ENCODE measurements around the gene PDE9A. TPM values are rescaled to one million over a fixed set of nuclear protein-coding genes. Genes with fewer than 3 reads are reported as not detected.
"Not testable (repeated sequence)": the region's sequence is repeated elsewhere in the genome, so short reads cannot be mapped to it uniquely, and the experiment has no call there.

The PDE9A gene
- polyA plus RNA-seq, 1 donor: 19.8 TPM

DNA sequence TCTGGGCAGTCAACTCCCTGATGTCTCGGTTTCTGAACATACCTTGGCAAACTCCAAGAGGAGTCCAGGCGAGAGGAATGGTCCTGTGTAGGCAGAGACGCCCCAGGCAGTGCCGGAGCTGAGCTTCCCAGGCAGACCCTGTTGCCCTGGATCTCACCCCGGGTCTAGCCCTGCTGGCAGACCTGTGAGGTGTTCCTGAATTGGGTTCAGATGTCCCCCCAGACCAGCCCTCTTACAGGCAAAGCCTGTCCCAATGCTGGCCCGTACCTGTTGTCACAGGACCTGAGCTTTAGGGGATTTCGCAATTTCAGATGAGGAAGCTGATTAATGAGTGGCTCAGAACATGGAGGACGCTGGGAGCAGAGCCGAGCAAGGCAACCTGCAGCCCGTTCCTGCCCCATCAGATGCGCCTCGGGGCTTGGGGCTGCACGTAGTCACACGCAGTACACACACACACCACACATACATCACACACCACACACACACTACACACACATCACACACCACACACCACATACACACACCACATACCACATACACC is 38.5 kb upstream of the PDE9A start:
- H3K36me3 ChIP-seq (ENCODE audit: control insufficient read depth, insufficient read depth, low read length): no peaks in the 10 kb centered on the region
- H3K9me3 ChIP-seq (ENCODE audit: control insufficient read depth, low read depth, low read length): peaks cover 10% of the 10 kb centered on the region
- H3K27me3 ChIP-seq (ENCODE audit: control insufficient read depth, insufficient read depth, low read length): peaks cover 11% of the 10 kb centered on the region
- H3K4me1 ChIP-seq (ENCODE audit: control insufficient read depth, insufficient read depth, low read length): peaks cover 5% of the 10 kb centered on the region
- DNase-seq: peak; percentile 61 to 76
- no CpG with 5 or more reads among the region's 14 CpGs for WGBS (ENCODE audit: insufficient coverage, low lambda C conversion rate)
- H3K27ac ChIP-seq (ENCODE audit: low read length): peak overlapping the region; percentile 13
- H3K4me3 ChIP-seq (ENCODE audit: low read length): peak overlapping the region; percentile 30

DNA sequence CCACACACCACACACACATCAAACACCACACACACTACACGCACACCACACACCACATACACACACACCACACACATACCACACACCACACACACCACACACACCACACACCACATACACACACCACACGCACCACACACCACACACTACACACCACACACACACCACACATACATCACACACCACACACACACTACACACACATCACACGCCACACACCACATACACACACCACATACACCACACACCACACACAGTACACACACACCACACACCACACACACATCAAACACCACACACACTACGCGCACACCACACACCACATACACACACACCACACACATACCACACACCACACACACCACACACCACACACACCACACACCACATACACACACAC is 38.0 kb upstream of the PDE9A start:
- not testable (repeated sequence) for H3K27ac ChIP-seq (ENCODE audit: low read length)

DNA sequence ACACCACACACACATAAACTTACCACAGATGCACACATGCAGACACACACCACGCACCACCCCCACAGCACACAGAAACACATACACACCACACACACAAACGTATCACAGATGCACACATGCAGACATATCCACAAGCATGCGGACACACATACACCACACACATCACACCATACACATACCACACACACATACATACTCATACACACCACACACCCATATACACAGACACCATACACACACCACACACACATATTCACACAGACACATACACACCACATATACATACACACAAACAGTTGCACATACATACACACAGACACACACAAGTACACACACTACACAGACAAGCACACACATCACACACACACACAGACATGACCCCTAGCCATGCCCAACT is 37.5 kb upstream of the PDE9A start:
- H3K27ac ChIP-seq (ENCODE audit: low read length): no peak overlapping the region
- peaks cover 9% of the 10 kb centered on the region for H3K9me3 ChIP-seq (ENCODE audit: control insufficient read depth, low read depth, low read length)
- no peaks in the 10 kb centered on the region for H3K36me3 ChIP-seq (ENCODE audit: control insufficient read depth, insufficient read depth, low read length)
- peaks cover 5% of the 10 kb centered on the region for H3K4me1 ChIP-seq (ENCODE audit: control insufficient read depth, insufficient read depth, low read length)
- WGBS (ENCODE audit: insufficient coverage, low lambda C conversion rate): 50% methylated on average over 2 of the region's 3 CpGs
- no peak overlapping the region for H3K4me3 ChIP-seq (ENCODE audit: low read length)
- DNase-seq: no peak
- peaks cover 11% of the 10 kb centered on the region for H3K27me3 ChIP-seq (ENCODE audit: control insufficient read depth, insufficient read depth, low read length)

More for the DNA sequence above, 38.0 kb upstream of the PDE9A start:
- not testable (repeated sequence) for H3K4me3 ChIP-seq (ENCODE audit: low read length); H3K4me1 ChIP-seq (ENCODE audit: control insufficient read depth, insufficient read depth, low read length); DNase-seq; H3K36me3 ChIP-seq (ENCODE audit: control insufficient read depth, insufficient read depth, low read length); H3K9me3 ChIP-seq (ENCODE audit: control insufficient read depth, low read depth, low read length)
- WGBS (ENCODE audit: insufficient coverage, low lambda C conversion rate): no CpG with 5 or more reads among the region's 5 CpGs
- peaks cover 11% of the 10 kb centered on the region for H3K27me3 ChIP-seq (ENCODE audit: control insufficient read depth, insufficient read depth, low read length)

GRCh38 chr21:42616446-42616845 is 37.0 kb upstream of the PDE9A start:
- Histone ChIP-seq H3K4me1 (ENCODE audit: control insufficient read depth, insufficient read depth, low read length) (peaks cover 5% of the 10 kb centered on the region), H3K4me3 (ENCODE audit: low read length) (no peak overlapping the region), H3K9me3 (ENCODE audit: control insufficient read depth, low read depth, low read length) (peaks cover 8% of the 10 kb centered on the region), H3K27ac (ENCODE audit: low read length) (no peak overlapping the region), H3K36me3 (ENCODE audit: control insufficient read depth, insufficient read depth, low read length) (no peaks in the 10 kb centered on the region), H3K27me3 (ENCODE audit: control insufficient read depth, insufficient read depth, low read length) (peaks cover 11% of the 10 kb centered on the region)
- no peak for DNase-seq
- WGBS (ENCODE audit: insufficient coverage, low lambda C conversion rate): 17% methylated on average over 1 of the region's 18 CpGs

DNA sequence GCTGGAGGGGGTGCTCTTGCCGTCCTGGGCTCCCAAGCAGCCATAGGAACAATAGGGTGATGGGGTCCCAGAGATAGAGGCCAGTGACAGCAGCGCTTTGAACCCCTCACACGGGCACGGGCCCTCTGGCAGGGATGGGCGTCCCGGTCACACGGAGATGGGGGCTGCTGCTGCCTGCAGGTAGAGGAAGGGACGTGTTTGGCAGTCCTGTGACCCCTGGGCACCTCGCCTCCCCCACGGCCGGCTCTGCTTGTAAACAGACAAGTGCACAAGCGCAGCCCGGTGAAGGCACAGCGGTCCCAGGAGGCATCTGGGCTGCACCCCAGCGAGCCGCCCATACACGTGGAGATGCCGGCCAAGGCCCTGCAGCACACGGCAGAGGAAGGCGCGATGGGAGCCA is 36.5 kb upstream of the PDE9A start:
- Histone ChIP-seq H3K4me3 (ENCODE audit: low read length) (no peak overlapping the region), H3K4me1 (ENCODE audit: control insufficient read depth, insufficient read depth, low read length) (peaks cover 5% of the 10 kb centered on the region), H3K36me3 (ENCODE audit: control insufficient read depth, insufficient read depth, low read length) (no peaks in the 10 kb centered on the region), H3K9me3 (ENCODE audit: control insufficient read depth, low read depth, low read length) (peaks cover 3% of the 10 kb centered on the region), H3K27me3 (ENCODE audit: control insufficient read depth, insufficient read depth, low read length) (peaks cover 11% of the 10 kb centered on the region), H3K27ac (ENCODE audit: low read length) (no peak overlapping the region)
- DNase-seq: no peak
- WGBS (ENCODE audit: insufficient coverage, low lambda C conversion rate): no CpG with 5 or more reads among the region's 21 CpGs

DNA sequence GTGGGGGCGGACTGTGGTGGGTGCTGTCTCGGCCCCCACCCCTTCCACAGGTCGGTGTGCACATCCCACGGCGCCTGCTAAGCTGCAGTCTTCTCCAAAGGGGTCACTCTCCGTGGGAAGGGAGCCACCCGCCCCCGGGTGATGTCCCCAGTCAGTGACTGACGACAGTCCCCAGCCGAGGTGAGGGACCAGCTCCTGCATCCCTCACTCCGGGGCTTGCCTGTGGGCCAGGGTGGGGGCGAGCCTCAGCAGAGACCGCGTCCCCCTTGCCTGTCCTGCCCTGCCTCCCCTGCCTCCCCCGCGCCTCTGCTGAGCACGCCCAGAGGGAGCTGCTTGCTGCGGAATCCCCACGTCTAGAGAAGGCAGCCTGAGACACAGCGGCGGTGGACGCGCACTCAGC is 35.9 kb upstream of the PDE9A start:
- H3K27ac ChIP-seq (ENCODE audit: low read length): no peak overlapping the region
- H3K9me3 ChIP-seq (ENCODE audit: control insufficient read depth, low read depth, low read length): no peaks in the 10 kb centered on the region
- H3K36me3 ChIP-seq (ENCODE audit: control insufficient read depth, insufficient read depth, low read length): no peaks in the 10 kb centered on the region
- no peak overlapping the region for H3K4me3 ChIP-seq (ENCODE audit: low read length)
- 92% methylated on average over 4 of the region's 23 CpGs for WGBS (ENCODE audit: insufficient coverage, low lambda C conversion rate)
- H3K4me1 ChIP-seq (ENCODE audit: control insufficient read depth, insufficient read depth, low read length): peaks cover 5% of the 10 kb centered on the region
- no peak for DNase-seq
- peaks cover 11% of the 10 kb centered on the region for H3K27me3 ChIP-seq (ENCODE audit: control insufficient read depth, insufficient read depth, low read length)

DNA sequence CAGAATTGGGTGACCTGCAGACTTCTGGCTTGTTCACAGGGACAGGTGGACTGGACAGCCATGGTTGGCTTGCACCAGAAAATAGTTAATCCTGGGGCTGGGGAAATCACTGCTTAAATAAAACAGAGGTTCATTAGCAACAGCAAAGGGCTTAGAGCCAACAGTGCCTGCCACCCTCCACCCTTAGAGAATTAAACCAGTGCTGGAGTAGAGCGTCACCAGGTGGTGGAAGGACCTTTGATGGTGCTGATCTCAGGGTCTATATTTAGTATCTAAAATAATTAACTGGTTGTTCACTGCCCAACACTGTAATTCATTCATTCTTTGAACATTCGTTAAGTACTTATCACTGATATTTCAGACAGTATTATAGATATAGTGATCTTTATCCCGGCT is 34.7 kb upstream of the PDE9A start:
- H3K4me1 ChIP-seq (ENCODE audit: control insufficient read depth, insufficient read depth, low read length): peaks cover 9% of the 10 kb centered on the region
- no peaks in the 10 kb centered on the region for H3K36me3 ChIP-seq (ENCODE audit: control insufficient read depth, insufficient read depth, low read length)
- no peak overlapping the region for H3K4me3 ChIP-seq (ENCODE audit: low read length)
- H3K27ac ChIP-seq (ENCODE audit: low read length): no peak overlapping the region
- DNase-seq: no peak
- H3K9me3 ChIP-seq (ENCODE audit: control insufficient read depth, low read depth, low read length): no peaks in the 10 kb centered on the region
- peaks cover 11% of the 10 kb centered on the region for H3K27me3 ChIP-seq (ENCODE audit: control insufficient read depth, insufficient read depth, low read length)
- 53% methylated on average over 3 of the region's 3 CpGs for WGBS (ENCODE audit: insufficient coverage, low lambda C conversion rate)

- WGBS (ENCODE audit: insufficient coverage, low lambda C conversion rate): 38% methylated on average over 1 of the region's 7 CpGs
- Histone ChIP-seq H3K36me3 (ENCODE audit: control insufficient read depth, insufficient read depth, low read length) (no peaks in the 10 kb centered on the region), H3K4me1 (ENCODE audit: control insufficient read depth, insufficient read depth, low read length) (peaks cover 12% of the 10 kb centered on the region), H3K27ac (ENCODE audit: low read length) (no peak overlapping the region), H3K4me3 (ENCODE audit: low read length) (no peak overlapping the region), H3K9me3 (ENCODE audit: control insufficient read depth, low read depth, low read length) (no peaks in the 10 kb centered on the region), H3K27me3 (ENCODE audit: control insufficient read depth, insufficient read depth, low read length) (peaks cover 11% of the 10 kb centered on the region)
- no peak for DNase-seq
Observed at GRCh38 chr21:42619166-42619565, 34.3 kb upstream of the PDE9A start.

- Histone ChIP-seq H3K4me1 (ENCODE audit: control insufficient read depth, insufficient read depth, low read length) (peaks cover 15% of the 10 kb centered on the region), H3K4me3 (ENCODE audit: low read length) (no peak overlapping the region), H3K27ac (ENCODE audit: low read length) (no peak overlapping the region), H3K36me3 (ENCODE audit: control insufficient read depth, insufficient read depth, low read length) (no peaks in the 10 kb centered on the region), H3K27me3 (ENCODE audit: control insufficient read depth, insufficient read depth, low read length) (peaks cover 11% of the 10 kb centered on the region), H3K9me3 (ENCODE audit: control insufficient read depth, low read depth, low read length) (no peaks in the 10 kb centered on the region)
- no peak for DNase-seq
- no CpG with 5 or more reads among the region's 6 CpGs for WGBS (ENCODE audit: insufficient coverage, low lambda C conversion rate)
Observed at GRCh38 chr21:42619841-42620240, 33.6 kb upstream of the PDE9A start.

DNA sequence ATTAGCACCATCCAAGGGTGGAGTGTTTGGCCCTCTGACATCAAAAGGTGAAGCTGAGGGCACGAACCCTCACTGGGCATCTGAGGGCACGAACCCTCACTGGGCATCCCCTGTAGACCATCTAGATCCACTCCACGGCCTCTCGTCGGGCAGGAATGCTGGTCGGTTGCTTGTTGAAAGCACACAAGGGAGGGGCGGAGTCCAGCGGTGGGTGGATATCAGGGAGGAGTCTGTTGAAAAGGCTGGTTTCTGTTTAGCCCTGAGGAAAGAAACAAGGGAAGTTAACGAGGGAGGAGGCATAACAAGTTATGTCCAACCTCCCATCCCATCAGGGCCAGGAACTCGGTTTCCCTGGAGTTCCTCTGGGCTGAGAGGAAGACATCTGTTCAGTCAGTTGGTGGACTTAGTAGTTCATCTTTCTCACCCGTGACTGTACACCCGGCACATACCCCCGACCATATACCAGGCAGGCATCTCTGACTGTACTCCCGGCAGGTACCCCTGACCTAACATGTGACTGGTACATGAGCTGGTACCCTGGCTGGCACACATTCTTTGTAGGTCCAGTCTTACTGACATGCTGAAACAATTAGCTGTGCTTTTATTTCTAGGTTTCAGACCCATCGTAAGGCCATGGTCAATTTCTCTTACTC is 32.1 kb upstream of the PDE9A start:
- Histone ChIP-seq H3K27me3 (ENCODE audit: control insufficient read depth, insufficient read depth, low read length) (peaks cover 11% of the 10 kb centered on the region), H3K27ac (ENCODE audit: low read length) (no peak overlapping the region), H3K36me3 (ENCODE audit: control insufficient read depth, insufficient read depth, low read length) (no peaks in the 10 kb centered on the region), H3K4me3 (ENCODE audit: low read length) (no peak overlapping the region), H3K9me3 (ENCODE audit: control insufficient read depth, low read depth, low read length) (no peaks in the 10 kb centered on the region), H3K4me1 (ENCODE audit: control insufficient read depth, insufficient read depth, low read length) (peaks cover 13% of the 10 kb centered on the region)
- WGBS (ENCODE audit: insufficient coverage, low lambda C conversion rate): no CpG with 5 or more reads among the region's 15 CpGs
- DNase-seq: peak in 1 of 2 donors; percentile 27

- DNase-seq: no peak
- peaks cover 10% of the 10 kb centered on the region for H3K27me3 ChIP-seq (ENCODE audit: control insufficient read depth, insufficient read depth, low read length)
- WGBS (ENCODE audit: insufficient coverage, low lambda C conversion rate): 100% methylated on average over 1 of the region's 9 CpGs
- H3K36me3 ChIP-seq (ENCODE audit: control insufficient read depth, insufficient read depth, low read length): no peaks in the 10 kb centered on the region
- H3K9me3 ChIP-seq (ENCODE audit: control insufficient read depth, low read depth, low read length): no peaks in the 10 kb centered on the region
- peaks cover 13% of the 10 kb centered on the region for H3K4me1 ChIP-seq (ENCODE audit: control insufficient read depth, insufficient read depth, low read length)
- no peak overlapping the region for H3K27ac ChIP-seq (ENCODE audit: low read length)
- H3K4me3 ChIP-seq (ENCODE audit: low read length): no peak overlapping the region
Observed at GRCh38 chr21:42621819-42622177, 31.6 kb upstream of the PDE9A start.
